Embryonic facial prominence (tissue), 1 donor: ENCODE results near the gene SETD1B.
"Not testable (repeated sequence)": the region's sequence is repeated elsewhere in the genome, so short reads cannot be mapped to it uniquely, and the experiment has no call there.

Experiments
- DNase-seq: peaks from one replicate; pipeline ENCODE4 v3.0.0-alpha.2; 2016; ENCODE audit errors: extremely low spot score

Gene SETD1B

DNA sequence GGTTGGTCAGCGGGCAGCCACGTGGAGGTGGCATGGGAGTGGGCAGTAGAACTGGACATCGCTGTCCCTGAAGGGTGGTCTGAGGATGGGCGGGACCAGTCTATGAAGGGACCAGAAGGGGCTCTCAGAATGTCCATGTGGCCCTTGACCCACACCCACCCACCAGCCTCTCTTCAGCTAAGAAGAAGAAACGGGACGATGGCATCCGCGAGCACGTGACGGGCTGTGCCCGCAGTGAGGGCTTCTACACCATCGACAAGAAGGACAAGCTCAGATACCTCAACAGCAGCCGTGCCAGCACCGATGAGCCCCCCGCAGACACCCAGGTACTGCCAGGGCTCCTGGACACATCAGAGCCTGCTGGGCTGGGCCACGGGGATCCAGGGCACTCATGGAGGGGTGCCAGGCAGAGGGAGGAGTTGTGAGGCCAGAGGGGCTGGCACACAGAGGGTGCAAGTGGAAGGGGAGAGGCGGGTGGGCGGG lies 21.3 kb downstream of the SETD1B start:
- no peak for DNase-seq

DNA sequence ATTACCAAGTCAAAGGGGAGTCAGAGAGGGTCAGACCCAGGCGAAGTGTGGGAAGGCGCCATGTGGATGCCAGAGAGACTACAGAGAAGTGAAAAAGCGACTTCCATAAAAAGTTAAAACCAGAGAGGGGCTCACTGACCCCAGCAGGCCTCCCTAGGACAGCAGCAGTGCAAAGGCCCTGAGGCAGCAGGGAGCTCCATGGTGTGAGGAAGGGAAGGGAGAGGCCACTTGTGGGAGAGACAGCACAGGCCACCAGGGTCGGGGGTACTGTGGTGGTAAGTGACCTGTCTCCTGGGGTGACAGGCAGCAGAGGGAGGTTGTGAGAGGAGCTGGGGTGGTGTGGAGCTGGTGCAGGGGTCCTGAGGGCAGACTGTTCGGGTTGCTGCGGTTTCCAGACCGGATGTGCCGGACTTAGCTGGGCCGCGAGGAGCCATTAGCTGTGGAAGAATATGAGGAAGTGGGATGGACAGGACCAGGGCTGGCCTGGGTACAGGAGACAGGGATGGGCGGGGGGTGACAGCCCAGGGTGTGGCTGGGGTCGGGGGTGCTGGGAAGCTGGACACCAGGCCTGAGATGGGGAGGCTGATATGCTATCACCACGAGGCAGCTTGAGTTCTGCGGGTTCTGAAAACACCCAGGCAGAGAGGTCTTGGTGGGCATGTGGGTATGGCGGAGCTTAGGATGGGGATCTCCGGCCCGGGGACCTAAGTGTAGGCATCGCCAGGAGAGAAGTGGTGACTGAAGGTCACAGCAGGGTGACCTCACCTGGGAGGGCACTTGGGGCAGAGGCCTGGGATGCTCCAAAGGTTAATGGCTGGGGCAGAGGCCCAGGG lies 22.7 kb downstream of the SETD1B start:
- DNase-seq: no peak

DNA sequence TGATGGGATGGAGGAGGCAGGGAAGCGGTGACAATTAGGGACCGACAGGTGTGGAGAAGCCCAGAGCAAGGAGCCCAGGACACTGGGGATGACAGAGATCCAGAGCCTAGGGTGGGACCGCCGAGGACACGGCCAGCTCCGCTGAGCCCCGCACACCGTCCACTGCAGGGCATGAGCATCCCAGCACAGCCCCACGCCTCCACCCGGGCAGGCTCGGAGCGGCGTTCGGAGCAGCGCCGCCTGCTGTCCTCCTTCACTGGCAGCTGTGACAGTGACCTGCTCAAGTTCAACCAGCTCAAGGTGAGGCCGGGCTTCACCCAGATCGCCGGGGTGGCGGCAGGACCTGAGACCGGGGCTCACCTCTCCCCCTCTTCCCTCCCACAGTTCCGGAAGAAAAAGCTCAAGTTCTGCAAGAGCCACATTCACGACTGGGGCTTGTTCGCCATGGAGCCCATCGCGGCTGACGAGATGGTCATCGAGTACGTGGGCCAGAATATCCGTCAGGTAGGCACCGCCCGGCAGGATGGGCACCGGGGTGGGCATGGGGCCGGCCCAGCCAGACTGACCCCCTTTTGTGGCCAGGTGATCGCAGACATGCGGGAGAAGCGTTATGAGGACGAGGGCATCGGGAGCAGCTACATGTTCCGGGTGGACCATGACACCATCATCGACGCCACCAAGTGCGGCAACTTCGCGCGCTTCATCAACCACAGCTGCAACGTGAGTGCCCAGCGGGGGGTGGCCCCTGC lies 23.7 kb downstream of the SETD1B start:
- DNase-seq: no peak

DNA sequence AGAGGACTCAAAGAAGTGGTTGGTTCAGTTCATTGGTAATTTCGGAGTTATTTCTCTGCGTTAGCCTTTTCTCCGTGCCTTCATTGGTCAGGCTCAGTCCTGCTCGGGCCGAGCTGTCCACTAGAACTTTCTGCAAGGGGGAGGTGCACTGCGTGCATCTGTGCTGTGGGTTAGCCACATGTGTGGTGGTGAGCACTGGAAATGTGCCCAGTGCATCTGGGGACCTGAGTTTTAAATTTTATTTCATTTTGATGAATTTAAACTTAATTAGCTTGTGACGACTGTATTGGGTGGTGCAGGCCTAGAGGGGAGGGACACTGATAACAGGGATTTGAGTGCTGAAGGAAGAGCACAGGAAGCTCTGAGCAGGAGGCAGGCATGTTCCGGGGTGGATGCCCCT lies 24.5 kb downstream of the SETD1B start:
- no peak for DNase-seq

DNA sequence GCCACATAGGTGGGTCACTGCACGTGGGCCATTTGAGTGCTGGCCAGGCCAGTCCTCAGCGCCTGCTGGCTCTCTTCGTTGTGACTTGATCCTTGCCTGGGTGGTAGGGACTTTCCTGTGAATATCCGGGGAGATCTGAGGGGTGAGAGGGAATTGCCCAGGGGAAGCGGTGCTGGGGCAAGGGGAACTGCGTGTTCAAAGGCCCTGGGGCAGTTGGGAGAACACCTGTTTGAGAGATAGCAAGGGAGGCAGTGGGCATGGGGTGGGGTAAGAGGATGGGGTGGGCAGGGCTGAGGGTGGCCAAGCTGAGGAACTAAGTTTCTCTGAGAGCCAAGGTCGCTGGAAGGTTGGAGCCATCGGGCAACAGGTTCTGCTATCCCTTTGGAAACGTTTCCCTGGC lies 25.0 kb downstream of the SETD1B start:
- DNase-seq: no peak

DNA sequence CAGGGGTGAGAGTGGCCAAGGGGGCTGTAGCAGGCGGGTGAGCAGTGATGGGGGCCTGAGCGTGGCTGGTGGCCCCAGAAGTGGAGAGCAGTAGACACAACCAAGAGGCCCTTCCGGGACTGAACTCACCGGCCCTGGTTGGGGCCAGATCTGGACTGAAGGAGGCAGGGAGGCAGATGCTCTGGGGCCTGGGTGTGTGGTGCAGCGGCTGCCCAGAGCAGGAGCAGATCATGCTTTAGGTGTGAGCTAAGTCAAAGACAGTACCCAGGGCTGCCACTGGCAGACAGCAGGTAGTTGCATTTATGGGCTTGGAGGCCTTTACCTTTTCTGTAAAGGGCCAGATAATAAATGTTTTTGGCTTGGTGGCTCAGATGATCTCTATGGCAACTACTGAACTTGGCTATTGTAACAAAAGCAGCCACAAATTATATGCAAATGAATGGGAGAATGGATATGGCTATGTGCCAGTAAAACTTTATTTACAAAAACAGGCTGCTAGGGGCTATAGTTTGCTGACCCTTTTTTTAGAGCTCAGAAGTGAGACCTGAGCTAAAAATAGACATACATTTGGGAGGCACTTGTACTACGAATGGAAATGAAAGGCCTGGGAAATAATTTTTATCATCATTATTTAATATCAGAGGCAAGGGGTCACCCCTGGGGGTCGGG lies 25.6 kb downstream of the SETD1B start:
- DNase-seq: no peak

DNA sequence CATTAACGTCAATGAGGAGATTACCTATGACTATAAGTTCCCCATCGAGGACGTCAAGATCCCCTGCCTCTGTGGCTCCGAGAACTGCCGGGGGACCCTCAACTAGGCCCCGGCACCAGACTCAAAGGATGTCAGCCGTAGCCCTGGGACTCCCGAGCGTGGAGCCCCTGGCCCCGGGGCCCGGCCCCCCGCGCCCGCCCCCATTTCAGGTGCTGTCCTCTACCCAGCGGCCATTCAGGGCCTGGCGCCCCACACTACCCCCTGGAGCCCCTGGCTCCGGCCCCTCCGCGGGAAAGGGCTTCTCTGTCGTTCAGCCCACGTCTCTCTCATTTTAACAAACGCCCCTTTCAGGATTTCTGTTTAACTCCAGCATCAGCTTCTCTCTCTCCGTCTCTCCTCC lies 26.3 kb downstream of the SETD1B start:
- no peak for DNase-seq

DNA sequence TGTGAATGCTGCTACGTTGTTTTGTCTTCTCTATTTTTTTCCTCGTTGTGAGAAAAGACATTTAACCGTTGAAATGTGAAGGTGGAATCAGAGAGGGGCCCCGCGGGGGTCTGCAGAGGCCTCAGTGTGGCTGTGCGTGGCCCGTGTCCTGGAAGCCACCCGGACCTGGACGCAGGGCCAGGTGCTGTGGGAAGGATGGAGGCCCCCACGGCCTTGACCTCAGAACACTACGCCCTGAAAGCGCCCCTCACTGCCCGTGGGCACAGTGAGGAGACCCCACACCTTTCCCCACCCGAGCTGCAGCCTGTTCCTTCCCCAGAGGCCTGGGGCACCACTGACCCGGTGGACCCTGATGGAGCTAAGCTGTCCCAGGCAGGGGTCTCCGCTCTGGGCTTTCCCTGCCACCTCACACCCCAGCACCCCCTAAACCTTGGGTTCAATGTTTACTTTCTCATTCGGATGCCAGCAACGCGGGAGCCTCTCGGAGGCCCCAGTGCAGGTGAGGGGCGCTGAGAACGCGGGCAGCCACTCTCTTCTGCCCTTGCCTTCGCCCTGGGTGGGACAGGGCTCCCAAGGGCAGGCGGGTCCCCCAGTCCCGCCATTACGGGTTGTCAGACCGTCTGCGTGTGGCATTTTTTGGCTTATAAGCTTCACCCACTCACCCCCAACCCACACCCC lies 26.9 kb downstream of the SETD1B start:
- DNase-seq: no peak

DNA sequence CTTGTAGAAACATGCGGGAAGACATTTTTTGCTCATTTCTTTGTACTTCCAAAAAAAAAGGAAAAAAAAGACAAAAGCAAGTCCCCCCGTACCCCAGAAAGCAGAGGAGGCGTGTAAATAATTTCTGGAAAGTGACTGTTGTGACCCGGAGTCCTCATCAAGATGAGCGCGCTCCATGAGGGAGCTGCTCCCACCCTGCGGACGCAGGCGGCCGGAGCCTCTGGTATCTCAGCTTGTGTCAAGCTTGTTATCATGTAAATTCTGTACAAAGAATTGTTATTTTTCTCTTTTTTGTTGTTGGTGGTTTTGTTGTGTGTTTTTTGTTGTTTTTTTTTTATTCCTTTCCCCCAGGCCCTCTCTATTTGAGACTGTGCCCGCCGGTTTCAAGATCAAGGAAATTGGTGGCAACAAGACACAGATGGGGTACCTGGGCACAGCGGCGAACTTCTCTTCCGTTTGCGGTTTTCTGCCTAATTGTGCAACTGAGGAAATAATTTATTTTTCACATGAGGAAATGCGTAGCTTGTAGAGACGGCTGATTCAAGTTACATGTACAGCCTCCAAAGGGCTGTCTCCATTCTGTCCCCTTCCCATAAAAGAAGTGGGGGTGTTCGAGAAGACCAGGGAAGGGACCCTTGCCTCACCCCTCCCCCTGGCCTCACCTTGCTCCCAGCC lies 27.9 kb downstream of the SETD1B start:
- no peak for DNase-seq

DNA sequence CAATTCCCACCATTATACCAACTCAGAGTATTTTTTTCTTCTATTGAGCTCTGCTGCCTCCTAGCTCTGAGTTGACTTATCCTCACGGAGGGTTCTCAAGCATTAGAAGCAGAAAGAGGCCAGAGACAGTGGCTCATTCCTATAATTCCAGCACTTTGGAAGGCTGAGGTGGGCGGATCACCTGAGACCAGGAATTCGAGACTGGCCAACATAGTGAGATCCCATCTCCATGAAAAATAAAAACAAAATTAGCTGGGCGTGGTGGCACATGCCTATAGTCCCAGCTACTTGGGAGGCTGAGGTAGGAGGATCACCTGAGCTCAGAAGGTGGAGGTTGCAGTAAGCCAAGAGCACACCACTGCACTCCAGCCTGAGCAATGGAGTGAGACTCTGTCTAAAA lies 33.9 kb downstream of the SETD1B start:
- no peak for DNase-seq

DNA sequence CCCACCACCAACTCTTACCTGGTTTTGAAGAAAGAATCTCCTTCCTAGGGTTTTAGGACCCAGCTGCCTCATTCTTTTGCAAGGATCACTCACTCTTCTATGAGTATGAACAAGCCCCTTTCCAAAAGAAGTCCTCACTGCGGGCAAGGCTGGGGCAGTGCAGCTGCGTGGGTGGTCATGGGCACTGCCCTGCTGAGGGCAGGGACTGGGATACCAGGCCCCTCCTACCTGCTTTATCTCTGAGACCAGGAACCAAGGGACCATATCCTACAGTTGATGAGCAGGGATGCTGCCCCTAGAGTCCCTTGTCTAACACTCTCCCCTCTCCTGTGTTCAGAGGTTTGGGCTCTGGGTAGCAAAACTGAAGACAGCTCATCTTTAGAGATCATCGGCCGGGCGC lies 34.3 kb downstream of the SETD1B start:
- DNase-seq: no peak

DNA sequence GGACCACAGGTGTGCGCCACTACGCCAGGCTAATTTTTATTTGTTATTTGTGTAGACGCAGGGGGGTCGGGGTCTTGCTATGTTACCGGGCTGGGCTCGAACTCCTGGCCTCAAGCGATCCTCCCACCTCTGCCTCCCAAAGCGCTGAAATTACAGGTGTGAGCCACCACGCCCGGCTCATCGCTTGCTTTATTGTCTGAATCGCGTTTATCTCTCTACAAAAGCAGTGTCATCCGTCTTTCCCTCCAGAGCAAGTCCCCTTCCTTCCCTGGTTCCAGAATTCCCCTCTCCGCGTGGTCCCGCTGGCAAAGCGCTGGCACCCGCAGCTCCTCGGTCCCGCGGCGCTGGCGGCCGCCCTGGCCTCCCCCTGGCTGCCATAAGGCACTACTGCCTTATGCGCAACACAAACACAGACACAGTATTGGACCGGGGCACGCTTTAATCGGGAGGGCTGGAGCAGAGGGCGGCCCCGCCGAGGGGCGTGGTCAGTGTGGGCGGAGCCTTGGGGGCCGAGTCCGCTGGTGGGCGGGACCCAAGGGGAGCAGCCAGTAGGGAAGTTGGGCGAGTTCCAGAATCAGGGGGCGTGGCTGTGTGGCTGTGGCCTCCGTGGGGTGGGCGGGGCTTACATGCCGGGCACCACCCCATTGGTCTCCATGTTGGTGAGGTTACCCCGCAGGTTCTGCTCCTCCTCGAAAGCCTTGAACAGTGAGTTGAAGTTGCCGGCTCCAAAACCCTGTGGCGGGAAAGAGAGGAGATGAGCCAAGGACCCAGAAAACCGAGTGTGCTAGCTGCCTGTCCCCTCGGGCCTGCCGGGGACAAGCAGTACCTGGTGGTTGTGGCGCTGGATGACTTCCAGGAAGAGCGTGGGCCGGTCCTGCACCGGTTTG lies 35.5 kb downstream of the SETD1B start:
- DNase-seq: peak; percentile 90

DNA sequence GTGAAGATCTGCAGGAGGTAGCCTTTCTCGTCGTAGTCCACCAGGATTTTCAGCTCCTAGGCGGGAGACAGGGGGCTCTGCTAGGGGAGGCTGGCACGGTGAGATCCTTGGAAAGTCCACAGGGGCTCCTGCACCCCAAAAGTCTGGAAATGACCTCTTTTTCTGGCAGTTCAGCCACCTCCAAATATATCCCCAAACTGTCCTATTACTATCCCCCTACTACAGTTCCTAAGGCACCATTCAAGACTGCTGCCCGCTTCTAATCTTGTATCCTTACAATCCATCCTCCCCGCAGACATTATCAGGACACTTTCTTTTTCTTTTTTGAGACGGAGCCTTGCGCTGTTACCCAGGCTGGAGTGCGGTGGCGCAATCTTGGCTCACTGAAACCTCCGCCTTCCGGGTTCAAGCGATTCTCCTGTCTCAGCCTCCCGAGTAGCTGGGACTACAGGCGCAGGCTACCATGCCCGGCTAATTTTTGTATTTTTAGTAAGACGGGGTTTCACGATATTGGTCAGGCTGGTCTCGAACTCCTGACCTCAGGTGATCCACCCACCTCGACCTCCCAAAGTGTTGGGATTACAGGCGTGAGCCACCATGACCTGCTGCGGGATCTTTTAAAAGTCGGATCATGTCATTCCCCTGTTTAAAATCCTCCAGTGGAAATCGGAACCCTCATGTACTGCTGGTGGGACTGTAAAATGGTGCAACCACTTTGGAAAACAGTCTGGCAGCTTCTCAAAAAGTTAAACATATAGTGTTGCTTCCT lies 36.4 kb downstream of the SETD1B start:
- DNase-seq: no peak

DNA sequence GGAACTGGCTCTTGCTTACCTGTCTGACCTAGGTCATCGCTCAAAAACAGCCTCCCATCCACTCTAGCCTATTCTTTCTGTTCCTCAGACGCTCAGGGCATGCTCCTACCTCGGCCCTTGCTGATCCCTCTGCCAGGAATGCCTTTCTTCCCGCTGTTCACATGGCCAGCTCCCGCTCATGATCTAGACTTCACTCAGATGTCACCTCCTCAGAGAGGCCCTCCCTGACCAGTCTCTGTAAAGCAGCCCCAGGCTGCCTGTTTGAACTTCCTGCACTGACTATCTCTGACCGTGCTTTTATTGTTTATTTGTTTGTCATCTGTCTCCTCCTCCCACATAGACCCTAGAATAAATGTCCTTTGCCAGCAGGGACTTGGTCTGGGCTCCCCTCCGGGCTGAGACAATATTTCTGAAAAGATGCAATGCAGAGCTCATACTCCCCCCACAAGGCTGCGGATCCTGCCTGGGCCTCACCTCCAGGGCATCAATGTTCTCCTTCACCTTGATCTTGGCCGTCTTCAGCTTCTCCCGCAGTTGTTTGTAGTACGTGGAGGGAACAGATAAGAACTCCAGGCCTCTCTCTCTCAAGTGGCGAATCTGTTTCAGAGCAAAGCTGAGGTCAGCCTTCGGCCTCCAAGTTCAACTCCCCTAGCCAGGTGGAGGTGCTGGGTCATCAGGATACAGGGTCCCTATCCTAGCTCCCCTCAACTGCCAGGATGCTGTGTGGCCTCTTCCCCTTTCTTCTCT lies 39.6 kb downstream of the SETD1B start:
- DNase-seq: no peak

DNA sequence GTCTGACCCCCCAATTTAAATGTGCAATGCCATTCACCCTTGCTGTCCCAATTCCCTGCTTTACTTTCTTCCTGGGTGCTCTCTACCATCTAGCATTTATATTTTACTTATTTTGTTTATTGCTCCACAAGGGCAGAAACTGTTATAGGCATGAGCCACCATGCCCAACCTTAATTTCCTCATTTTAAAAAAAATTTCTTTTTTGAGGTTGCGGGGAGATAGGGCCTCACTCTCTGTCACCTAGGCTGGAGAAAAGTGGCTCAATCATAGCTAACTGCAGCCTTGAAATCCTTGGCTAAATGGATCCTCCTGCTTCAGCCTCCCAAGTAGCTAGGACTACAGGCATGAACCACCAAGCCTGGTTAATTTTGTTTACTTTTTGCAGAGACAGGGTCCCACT lies 41.9 kb downstream of the SETD1B start:
- DNase-seq: no peak

DNA sequence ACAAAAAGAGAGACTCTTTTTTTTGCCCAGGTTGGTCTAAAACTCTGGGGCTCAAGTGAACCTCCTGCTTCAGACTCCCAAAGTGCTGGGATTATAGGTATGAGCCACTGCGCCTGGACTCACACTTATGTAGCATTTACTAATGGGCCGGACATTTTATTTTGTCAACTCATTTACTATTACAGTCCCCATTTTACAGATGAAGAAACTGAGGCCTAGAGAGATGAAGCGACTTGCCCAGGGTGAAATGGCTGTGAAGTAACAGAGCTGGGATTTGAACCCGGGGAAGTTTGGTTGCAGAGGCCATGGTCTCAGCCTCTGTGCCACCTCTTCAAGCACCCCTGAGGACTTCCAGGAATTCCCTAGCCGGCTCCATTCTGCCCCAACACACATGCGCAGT lies 45.4 kb downstream of the SETD1B start:
- DNase-seq: no peak

DNA sequence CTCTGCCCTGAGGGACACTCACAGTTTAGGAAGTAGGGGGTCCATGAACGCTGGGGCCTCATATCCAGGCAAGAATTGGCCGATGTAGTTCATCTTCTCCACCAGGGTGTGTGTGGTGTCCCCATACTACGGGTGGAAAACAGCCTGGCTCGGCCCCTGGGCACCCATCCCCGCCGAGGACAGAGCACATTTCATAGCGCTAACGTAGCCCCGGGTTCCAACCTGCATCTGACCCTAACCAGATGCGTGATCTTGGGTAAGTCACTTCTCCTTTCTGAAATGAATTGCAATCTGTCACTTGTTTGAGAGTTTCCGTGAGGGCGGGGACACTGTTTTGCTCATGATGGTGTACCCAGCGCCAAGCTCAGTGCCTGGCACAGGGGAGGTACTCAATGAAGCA lies 45.9 kb downstream of the SETD1B start:
- DNase-seq: no peak

DNA sequence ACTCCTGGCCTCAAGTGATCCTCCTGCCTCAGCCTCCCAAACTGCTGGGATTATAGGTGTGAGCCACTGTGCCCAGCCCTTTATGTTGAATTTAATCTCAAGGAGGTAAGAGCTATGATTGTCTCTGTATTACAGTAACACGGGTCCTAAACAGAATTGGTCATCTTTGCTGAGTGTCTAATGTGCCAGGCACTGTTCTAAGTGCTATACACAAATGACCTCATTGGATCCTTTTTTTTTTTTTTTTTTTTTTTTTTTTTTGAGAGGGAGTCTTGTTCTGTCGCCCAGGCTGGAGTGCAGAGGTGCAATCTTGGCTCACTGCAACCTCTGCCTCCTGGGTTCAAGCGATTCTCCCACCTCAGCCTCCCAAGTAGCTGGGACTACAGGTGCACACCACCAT lies 48.6 kb downstream of the SETD1B start:
- not testable (repeated sequence) for DNase-seq
